ENCODE results near the gene MEOX1.

MEOX1 gene

GRCh38 chr17:43680461-43680860 lies 18.7 kb upstream of the MEOX1 start:
- no peak for DNase-seq (ENCODE audit: low read depth, low spot score)

DNA sequence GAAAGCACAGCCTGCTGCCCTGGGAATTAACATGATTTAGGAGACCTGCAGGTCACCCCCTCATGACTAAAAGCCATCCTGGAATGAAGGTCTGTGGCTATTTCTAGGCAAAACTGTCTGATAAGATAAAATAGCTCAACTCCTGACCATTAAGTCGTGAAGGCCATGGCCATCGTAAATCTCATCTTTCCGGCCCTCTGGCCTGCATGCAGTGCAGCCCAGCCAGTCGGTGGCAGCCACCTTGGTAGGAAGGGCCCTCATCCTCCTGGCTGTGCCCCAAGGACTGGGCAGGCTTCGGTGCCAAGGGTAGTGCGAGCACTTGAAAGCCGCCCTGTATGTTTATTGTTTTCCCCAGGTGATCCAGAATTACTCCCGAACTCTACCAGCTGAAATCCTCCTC lies 18.2 kb upstream of the MEOX1 start:
- DNase-seq (ENCODE audit: low read depth, low spot score): no peak

DNA sequence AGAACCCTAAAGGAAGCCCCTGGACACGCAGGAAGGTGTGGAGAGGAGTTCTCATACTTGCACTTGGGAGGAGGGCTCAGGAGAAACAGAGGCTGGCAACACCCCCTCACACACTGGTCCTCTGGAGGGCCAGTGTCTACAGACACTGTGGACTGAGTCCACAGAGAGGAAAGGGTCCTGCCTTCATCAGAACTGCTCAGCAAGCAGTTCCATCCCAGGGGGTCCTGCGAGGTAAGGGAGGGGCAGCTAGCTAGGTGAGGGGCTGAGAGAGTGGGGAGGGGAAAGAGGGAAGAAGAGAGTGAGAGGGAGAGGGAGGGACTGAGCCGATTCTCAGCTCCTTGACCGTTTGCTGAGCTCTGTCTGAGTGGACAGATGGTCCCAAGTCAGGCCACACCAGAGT lies 17.7 kb upstream of the MEOX1 start:
- no peak for DNase-seq (ENCODE audit: low read depth, low spot score)

- DNase-seq (ENCODE audit: low read depth, low spot score): no peak
Measured at GRCh38 chr17:43676471-43676870, 14.7 kb upstream of the MEOX1 start.

DNA sequence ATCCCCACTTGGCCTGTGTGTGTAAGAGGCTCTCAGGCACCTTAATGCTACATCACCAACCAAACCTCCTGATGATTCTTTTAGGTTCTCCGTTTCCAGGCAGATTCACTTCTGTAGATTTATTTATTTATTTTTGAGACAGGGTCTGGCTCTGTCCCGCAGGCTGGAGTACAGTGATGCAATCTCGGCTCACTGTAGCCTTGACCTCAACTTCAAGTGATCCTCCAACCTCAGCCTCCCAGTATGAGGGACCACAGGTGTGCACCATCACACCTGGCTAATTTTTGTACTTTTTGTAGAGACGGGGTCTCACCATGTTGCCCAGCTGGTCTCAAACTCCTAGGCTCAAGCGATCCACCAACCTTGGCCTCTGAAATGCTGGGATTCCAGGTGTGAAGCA lies 12.7 kb upstream of the MEOX1 start:
- DNase-seq (ENCODE audit: low read depth, low spot score): no peak

- peak; percentile 11 for DNase-seq (ENCODE audit: low read depth, low spot score)
Measured at GRCh38 chr17:43673516-43674323, 12.0 kb upstream of the MEOX1 start.

DNA sequence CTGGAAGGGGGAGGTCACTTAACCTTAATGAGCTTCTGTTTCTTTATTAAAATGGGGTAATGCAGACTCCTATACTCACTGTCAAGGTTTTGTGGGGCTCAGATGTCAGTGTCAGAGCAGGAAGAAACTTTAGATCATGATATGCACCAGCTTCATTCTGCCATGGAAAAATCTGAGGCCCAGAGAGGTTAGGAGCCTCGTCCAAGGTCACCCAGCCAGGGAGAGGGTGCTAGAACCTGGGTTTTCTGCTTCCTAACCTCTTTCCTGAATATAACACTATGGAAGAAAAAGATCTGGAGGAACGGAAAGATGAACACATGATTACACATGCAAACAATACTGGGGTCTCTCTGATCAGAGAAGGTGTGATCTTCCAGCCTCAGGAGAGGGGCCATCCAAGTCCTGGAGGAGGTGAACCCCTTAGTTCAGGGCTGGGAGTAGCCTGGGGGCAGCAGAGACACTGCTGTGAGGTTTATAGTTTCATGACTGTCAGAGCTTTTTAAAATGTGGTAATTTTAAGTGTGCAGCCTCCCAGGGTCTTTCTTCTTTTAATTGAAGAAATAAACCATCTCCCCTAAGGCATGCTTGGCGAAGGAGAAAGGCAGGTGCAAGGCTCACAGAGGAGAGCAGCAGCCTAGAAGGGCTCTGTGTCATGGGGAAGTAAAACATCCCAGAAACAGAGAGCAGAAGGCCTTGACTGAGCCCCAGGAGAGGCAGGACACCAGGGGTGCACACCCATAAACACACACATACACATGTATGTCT lies 10.2 kb upstream of the MEOX1 start:
- DNase-seq (ENCODE audit: low read depth, low spot score): no peak

DNA sequence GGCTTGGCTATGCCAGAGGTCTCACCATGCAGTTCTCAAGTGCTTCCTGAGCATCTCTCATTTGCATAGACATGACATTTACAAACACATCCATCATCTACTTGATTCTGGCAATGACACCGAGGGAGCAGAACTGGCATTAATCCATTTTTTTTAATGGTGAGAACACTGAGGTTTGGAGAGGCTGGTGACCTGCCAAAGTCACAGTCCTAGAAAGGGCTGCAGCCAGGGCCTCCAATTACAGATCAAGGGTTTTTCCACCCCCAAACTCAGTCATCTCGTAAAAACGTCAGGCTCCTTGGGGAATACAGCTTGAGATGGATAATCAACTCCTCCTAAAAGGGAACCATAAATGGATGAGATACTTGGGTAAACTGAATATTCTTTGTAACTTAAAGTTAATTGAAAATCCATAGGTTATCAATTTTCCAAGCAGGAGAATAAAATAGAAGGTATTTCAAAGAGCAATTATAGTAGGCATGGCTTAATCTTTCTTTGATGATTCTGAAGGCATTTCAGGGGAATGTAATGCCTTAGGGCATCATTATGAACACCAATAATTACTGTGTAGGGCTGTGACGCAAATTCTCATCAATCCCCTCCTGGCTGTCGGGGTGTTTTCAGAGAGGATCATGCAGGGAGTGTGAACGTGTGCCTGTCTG lies 9.4 kb upstream of the MEOX1 start:
- DNase-seq (ENCODE audit: low read depth, low spot score): no peak

- DNase-seq (ENCODE audit: low read depth, low spot score): no peak
Measured at GRCh38 chr17:43670645-43671030, 8.9 kb upstream of the MEOX1 start.

GRCh38 chr17:43669971-43670644 lies 8.4 kb upstream of the MEOX1 start:
- peak; percentile 40 for DNase-seq (ENCODE audit: low read depth, low spot score)

DNA sequence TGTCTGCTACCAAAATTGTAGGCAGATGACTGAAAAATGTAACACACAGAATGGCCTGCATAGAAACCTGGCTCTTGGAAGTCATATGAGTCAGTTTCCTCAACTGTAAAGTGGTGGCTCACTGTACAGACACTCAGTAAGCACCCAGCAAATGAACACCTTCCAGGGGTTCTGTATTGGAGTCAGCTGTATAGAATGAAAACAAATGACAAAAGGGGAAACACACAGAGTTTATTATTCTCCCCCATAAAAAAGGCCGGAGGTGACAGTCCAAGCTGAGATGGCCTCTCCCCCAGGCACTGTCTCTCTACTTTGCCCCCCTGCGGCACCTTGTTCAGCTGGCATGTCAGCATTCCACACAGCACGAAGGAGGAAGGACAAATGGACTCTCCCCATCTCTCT lies 6.2 kb upstream of the MEOX1 start:
- DNase-seq (ENCODE audit: low read depth, low spot score): no peak

GRCh38 chr17:43667506-43667905 lies 5.8 kb upstream of the MEOX1 start:
- DNase-seq (ENCODE audit: low read depth, low spot score): no peak

DNA sequence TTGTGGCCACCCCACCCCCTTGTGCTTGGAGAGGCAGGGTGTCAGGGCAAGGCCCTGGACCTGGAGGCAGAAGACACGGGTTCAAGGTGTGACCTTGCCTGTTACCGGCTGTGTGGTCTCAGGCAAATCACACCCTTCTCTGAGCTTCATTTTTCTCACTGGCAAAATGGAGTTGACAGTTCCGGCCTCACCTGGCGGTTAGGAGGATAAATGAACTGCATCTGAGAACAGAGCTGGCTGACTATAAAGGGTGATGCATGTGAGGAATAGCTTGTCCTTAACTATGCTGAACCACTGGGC lies 4.2 kb upstream of the MEOX1 start:
- DNase-seq (ENCODE audit: low read depth, low spot score): no peak

DNA sequence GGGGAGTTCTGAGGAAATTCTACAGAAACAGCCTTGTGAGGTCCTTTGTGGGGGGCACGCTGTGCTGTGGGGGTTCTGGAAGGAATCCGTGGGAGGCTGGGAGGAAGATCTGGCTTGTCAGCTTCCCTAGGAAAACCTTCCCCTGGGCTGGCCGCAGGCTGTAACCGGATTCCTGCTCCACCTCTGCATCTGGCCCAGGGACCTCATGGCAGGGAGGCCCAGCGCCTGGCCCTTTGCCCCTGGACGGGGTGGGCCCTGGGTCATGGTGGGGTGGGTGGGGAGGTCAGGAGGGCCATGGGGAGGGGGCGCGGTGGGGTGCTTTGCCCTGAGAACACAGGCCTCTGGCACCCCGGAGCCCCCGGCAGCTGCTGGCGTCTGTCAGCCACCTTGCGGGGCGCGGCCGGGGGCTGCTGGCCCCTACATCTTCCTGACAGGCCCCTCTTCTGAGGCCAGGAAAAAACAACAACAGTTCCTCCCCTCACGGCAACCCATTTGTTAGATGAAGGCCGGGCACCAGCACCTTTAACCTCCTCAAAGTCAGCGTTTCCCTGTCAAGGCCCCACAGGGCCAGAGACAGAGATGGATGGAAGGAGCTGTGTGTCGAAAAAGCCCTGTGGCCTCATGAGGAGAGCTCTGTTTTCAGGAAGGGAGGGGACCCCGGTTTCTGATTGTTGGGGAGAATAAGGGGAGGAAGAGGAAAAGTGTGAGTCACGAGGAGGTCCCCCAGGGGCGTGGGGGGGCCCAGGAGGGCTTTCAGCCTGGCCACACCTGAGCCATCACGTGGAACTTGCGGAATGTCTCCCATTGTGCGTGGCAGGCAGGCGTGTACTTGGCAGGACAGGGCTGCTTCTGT lies 3.6 kb upstream of the MEOX1 start:
- DNase-seq (ENCODE audit: low read depth, low spot score): no peak

DNA sequence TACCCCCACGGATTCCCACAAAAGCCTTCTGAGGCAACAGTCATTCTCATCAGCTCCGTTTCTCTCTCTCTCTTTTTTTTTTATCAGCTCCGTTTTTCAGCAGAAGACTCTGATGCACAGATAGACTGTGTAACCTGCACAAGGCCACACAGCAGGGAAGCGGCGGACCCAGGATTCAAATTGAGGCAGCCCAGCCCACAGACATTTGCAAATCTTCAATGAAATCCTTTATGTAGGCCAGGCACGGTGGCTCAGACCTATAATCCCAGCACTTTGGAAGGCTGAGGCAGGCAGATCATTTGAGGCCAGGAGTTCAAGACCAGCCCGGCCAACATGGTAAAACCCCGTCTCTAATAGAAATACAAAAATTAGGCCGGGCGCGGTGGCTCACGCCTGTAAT lies 2.4 kb upstream of the MEOX1 start:
- DNase-seq (ENCODE audit: low read depth, low spot score): no peak

DNA sequence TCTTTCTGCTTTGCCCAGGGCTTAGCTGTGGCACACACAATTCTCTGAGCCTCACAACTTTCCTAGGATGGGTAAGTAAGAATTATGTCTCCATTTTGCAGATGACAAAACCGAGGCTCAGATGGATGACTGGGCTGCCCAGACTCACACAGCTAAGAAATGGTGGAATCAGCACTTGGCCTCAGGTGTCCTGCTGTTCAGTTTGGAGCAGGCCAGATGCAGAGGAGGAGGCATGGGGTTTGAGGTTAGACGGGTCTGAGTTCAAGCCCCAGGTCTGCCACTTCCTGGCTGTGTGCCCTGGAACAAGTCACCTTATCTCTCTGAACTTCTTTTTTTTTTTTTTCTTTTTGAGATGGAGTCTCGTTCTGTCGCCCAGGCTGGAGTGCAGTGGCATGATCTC lies 1.7 kb upstream of the MEOX1 start:
- DNase-seq (ENCODE audit: low read depth, low spot score): no peak

DNA sequence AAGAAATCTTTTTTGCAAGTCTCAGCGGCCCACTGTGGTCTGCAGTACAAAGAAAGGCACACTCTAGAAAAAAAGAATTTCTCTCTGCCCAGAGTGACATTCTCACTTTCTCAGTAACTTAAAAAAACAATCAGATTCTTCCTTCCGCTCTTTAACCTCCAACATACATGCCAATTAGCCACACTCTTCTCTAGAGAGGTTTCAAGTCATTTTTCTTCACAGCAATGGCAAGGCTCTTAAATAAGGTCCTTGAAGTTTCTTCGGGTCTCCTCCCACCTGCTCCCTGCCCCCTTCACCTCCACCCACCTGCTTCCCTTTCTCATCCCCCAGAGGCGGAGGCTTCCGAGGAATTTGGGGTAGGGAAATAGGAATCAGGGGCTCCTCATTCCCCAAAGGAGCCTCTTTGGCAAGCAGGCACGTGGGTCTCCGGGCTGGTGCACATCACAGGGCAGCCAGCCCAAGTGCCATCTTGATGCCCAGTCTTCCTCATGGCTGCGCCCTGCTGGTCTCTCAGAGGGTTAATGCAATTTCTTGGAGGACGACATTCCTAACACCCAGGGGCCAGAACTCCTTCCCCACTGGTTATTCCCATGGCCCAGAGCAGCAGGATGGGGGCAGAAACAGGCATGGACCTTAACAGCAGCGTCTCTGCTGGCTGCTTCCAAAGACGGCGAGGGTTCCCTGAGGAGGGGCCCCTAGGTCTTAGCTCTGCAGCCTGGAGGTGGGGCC lies 855 bp upstream of the MEOX1 start:
- DNase-seq (ENCODE audit: low read depth, low spot score): no peak

- no peak for DNase-seq (ENCODE audit: low read depth, low spot score)
Measured at GRCh38 chr17:43660816-43661493, 767 bp downstream of the MEOX1 start.

DNA sequence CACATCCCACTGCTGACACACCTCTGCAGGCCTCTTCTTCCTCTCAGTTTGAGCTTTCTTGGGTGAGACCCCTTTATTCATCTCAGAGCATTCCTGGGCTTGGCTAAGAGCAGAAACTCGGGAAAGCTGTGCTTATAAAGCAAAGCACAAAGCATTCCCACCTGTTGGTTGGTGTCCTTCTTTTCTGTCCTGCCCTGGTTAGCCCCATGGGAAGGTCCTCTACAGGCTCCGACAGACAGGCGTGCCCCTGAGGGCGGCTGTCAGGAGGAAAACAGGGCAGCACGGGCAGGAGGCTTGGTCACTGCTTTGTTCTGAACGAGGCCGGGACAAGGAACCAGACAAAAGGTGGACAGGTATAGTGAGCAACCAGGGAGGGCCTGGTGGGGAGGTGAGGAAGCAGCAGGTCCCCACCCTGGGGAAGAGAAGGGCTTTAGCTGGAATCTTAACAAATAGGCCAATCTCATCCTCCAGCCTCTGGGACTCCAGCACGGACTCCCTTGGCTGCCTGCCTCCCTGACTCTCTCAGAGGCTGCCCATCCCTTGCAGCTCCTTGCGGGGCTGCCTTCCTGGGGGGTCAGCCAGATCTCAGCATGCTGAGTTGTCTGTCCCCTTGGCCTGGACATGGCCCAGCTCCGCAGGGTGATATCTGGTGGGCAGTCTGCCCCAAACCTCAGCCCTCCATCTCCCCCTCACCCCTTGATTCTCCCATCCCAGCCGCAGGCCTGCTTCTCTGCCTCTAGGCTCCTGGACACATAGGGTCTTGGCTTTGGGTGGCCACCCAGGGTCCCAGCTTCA lies 1.7 kb downstream of the MEOX1 start:
- DNase-seq (ENCODE audit: low read depth, low spot score): no peak

Data from brain pericyte (primary cell).